GM19099 (cell line): Measurements from ENCODE around the gene ATP9A.

Experiments used
- POLR2A ChIP-seq: IDR thresholded peaks from 3 replicates; pipeline ENCODE4 v1.6.1; 2011; ENCODE audit warnings: low read depth; ENCODE audit not compliant: insufficient read length; ENCODE audit errors: extremely low read depth

ATP9A gene

DNA sequence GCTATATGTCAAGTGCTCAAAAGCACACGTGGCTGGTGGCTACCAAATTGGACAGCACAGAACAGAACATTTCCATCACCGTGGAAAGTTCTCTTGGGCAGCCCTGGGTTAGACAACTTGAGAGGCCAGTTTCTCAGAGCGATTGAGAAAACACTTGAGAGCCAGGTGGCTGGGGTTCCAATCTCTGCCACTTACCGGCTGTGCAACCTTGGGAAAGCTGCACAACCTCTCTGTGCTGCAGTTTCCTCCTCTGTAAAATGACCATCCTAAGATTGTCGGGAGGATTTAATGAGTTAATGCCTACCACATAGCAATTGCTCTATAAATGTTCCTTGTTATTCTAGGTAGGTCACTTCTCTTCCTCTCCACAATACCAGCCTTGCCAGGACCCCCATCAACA is 200.6 kb downstream of the ATP9A start:
- no peak for TF ChIP-seq POLR2A

DNA sequence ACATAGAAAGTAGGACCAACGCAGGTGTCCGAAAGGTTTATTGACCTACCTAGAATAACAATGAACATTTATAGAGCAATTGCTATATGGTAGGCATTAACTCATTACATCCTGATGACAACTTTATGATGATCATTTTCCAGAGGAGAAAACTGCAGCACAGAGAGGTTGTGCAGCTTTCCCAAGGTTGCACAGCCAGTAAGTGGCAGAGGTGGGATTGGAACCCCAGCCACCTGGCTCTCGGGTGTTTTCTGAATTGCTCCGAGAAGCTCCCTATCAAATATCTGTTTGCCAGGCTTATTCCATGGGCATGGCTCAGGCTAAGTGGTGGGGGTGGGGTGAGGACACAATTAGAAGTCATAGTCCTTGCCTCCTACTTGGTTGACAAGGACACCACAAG is 201.6 kb downstream of the ATP9A start:
- TF ChIP-seq POLR2A = no peak

GRCh38 chr20:51565298-51566144 is 202.7 kb downstream of the ATP9A start:
- no peak for TF ChIP-seq POLR2A

DNA sequence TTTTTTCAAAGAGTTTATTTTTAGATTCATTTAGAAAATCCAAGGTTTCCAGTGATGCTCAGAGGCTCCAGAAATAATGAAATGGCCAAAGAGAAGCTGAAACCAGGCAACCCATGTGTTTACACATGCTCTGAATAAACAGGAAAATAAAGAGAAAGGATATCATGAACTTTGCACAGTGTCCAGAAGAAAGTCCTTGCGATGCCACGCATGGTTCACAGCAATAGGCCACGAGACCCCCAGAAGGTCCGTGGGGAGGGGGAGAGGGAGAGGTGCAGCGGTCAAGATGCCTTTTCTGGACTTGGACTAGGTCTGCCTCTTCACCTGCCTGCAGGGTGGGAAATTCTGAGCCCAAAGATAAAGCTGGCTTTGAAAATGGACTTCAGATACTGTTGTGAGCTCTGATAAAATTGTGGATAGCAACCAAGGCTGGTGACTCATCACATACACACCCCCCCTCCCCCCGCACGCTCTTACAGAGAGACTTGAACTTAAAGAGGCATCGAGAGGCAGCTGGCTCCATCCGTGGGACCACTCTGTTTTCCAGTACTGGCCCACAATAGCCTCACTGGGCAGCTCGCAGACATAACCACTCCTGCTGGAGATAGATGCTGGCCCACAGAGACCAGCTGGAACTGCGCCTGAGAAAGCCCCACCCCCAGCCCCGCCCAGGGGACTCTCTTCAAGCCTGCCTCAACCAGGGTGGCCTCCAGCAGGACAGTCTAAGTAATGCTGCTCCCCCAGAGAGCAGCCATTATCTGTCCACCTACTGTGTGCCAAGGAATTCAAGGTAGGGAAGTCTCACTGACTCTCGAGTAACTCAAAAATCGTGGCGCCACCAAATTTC is 204.5 kb downstream of the ATP9A start:
- no peak for TF ChIP-seq POLR2A

- TF ChIP-seq POLR2A = no peak
These were observed 205.1 kb downstream of the ATP9A start for GRCh38 chr20:51563174-51563485.

DNA sequence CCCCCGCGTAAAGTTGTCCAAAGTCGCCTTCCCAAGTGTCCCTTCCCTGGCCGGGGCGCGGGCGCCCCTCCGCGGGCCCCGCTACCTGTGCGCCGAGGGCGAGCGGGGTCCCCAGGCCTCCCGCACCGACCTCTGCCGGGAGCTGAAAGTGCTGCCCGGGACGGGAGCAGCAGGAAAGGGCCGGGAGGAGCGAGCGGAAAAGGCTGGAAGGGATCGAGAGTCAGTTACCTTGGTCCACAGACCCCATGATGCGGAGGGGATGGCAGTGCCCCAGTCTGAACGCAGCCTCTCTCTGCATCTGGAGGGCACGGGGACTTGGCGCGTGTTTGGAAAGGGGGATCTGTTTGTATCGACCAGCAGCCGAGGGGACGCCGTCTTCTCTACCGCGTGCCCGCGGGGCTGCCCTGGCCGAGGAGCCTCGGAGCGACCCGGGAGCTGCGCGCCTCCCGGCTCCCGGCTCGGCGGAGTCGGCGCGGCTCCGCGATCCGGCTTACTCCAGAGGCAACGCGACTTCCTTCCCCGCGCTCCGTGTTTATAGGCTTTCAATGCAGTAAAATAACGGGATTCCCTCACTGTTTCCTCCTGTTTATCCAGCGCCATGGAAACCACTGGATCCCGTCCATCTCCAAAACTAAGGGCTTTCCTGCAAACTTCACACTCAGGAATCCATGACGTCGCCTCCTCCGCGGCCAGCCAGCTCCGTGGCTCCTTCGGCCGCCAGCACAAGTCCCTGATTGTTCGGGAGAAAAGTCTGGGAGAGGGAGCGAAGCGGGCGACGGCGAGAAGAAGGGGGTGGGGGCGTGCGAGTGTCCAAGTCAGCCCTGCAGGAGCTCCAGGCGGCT is 205.6 kb downstream of the ATP9A start:
- TF ChIP-seq POLR2A = no peak

DNA sequence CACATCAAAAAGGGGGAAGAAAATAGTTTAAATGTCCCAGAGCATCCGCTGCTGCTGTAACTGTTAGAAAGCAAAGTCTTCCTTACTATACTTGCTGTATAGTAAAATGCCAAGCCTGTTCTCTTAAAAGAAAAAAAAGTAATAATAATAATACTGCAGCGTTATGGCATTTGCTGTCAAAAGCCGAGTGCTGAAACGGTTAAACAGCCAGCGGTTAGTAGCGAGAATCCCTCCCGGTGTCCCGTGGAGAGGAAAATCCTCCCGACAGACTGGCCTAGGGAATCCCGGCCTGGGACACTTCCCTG is 206.2 kb downstream of the ATP9A start:
- TF ChIP-seq POLR2A = no peak

DNA sequence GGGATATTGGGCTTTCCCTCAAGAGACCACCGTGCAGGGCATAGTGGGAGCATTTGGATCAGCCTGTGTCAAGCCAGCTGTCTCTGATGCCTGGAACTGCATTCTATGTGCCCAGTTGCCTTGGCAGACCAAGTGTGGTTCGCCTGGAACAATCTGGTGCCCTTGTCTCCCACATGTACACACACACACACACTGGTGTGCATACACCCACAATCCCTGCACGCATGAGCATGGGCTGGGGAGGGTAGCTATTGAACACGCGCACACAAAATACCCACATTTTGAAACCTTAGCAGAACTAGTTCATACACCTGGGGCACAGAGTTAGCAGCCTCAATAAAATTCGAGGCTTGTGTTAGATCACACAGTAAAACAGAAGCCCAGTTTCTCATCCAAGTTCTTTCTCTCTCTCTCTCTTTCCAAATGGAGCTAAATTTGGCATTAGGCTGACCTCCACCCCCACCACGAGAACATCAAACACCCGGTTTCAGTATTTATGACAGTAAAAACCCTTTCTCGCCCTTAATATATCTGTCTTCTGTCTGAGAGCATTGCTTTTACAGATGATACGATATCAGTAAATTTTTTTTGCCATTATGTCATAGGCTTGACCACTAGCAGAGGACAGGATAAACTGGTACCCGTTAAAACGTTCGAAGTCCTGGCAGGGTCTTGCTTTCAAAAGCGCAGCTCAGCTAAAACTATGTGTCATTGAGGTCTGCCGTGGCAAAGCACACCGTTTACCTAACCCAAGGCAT is 207.5 kb downstream of the ATP9A start:
- no peak for TF ChIP-seq POLR2A

GRCh38 chr20:51560042-51560441 is 208.1 kb downstream of the ATP9A start:
- no peak for TF ChIP-seq POLR2A

GRCh38 chr20:51554538-51555165 is 213.5 kb downstream of the ATP9A start:
- no peak for TF ChIP-seq POLR2A

DNA sequence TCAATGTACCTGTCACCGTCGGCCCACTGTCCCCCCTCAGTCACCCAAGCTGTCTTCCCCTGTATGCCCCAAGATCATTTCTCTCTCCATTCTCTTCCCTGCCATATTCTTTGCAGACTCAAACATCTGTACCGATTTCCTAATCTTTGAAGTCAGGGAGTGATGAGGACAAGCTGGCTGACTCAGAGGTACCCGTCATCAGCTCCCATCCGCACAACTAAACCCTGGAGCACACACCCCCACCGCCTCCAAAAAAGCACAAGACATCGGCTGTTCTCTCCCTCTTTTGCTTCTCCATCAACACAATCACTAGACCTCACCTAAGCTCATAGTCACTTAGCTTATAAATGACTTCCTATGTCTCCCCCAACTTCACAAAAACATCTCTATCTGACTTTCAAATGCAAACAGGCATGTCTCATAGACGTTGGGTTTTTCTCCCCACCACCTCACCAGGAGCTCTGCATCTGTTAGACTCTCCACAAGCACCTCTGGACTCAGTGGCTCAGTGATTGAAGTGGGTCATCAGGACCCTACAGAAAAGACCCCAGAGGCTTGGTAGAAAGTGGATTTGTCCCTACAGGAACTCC is 214.2 kb downstream of the ATP9A start:
- TF ChIP-seq POLR2A = no peak

DNA sequence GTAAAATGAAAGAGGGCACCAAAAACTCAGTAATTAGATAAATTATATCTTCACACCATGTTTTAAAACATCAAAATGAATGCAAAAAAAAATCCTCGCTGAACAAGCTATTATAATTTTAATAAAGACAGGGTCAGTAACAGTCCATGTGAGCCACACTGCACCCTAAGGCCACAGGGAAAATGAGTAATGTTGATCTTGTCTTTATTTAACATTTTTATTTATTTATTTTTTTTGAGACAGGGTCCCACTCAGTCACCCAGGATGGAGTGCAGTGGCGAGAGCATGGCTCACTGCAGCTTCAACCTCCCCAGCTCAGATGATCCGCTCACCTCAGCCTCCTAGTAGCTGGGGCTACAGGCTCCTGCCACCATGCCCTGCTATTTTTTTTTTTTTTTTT is 217.0 kb downstream of the ATP9A start:
- no peak for TF ChIP-seq POLR2A

GRCh38 chr20:51549474-51549873 is 218.7 kb downstream of the ATP9A start:
- TF ChIP-seq POLR2A = no peak

GRCh38 chr20:51547951-51548350 is 220.2 kb downstream of the ATP9A start:
- TF ChIP-seq POLR2A = no peak
